Body of pancreas (tissue), 4 donors: ENCODE results near the gene SLC6A15.

ENCODE experiments used
- POLR2A ChIP-seq, 3 donors: fragments of 450-650 bp; IDR thresholded peaks; one replicate each; pipeline ENCODE4 v1.6.1; 2016; ENCODE audit warnings: antibody characterized with exemption in 3 of 3, mild to moderate bottlenecking in 2 of 3
- TF ChIP-seq, protein P1 (sequence below), 7 experiments: fragments of 450-650 bp in 4 of 7; fragments of 200-600 bp in 3 of 7; sonication (generic) in 3 of 7; IDR thresholded peaks; one replicate each; pipeline ENCODE4 v1.5.1; 2016 to 2019; ENCODE audit warnings: antibody characterized with exemption in 7 of 7

DNA sequence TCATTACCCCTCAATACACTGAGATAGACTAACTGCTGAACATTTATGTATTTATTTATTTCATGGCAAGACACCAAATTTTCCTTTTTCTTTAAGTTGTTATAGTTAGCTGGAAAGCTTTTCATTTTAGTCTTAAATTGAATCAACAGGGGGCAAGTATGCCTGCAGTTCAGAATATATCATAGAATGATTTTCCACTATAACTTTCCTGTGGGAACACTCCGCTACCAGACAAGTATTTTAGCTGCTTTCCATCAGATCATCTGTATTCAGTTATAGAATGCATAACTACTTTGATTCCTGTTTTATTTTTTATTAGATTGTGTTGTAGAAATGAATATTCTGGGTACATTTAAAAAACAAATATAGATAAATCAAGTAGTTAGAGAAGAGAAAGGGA is 102.0 kb downstream of the SLC6A15 start:
- TF ChIP-seq, protein P1, sequence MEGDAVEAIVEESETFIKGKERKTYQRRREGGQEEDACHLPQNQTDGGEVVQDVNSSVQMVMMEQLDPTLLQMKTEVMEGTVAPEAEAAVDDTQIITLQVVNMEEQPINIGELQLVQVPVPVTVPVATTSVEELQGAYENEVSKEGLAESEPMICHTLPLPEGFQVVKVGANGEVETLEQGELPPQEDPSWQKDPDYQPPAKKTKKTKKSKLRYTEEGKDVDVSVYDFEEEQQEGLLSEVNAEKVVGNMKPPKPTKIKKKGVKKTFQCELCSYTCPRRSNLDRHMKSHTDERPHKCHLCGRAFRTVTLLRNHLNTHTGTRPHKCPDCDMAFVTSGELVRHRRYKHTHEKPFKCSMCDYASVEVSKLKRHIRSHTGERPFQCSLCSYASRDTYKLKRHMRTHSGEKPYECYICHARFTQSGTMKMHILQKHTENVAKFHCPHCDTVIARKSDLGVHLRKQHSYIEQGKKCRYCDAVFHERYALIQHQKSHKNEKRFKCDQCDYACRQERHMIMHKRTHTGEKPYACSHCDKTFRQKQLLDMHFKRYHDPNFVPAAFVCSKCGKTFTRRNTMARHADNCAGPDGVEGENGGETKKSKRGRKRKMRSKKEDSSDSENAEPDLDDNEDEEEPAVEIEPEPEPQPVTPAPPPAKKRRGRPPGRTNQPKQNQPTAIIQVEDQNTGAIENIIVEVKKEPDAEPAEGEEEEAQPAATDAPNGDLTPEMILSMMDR (IDR thresholded peaks at IDR 0.05): no peak
- TF ChIP-seq POLR2A (IDR thresholded peaks at IDR 0.05): no peak
